SK-N-SH treated with all-trans-retinoic acid at 6 μM for 48 hours (cell line): ENCODE results near the gene CERS2.

ENCODE experiments used
- ATAC-seq: fragments of 200-7000 bp; cut with Tn5 transposase; 3 replicates; pipeline ENCODE4 v1.9.1; 2020; ENCODE audit warnings: mild to moderate bottlenecking, moderate library complexity
- BACH2 ChIP-seq: fragments of 250-450 bp; sonication (Bioruptor Pico); IDR thresholded peaks from 2 replicates; pipeline ENCODE4 v1.9.0; 2021; ENCODE audit warnings: mild to moderate bottlenecking, borderline replicate concordance
- CSDC2 ChIP-seq: fragments of 250-450 bp; sonication (Bioruptor Pico); IDR thresholded peaks from 2 replicates; pipeline ENCODE4 v1.5.0; 2020; ENCODE audit warnings: mild to moderate bottlenecking, moderate library complexity
- ESRRG ChIP-seq: fragments of 250-450 bp; sonication (Bioruptor Pico); IDR thresholded peaks from 2 replicates; pipeline ENCODE4 v1.6.1; 2021; ENCODE audit warnings: mild to moderate bottlenecking
- GLIS3 ChIP-seq: fragments of 250-450 bp; sonication (Bioruptor Pico); IDR thresholded peaks from 2 replicates; pipeline ENCODE4 v1.5.0; 2020; ENCODE audit warnings: mild to moderate bottlenecking, moderate library complexity
- ISL1 ChIP-seq: fragments of 250-450 bp; sonication (Bioruptor Pico); IDR thresholded peaks from 2 replicates; pipeline ENCODE4 v2.1.2; 2022; ENCODE audit warnings: mild to moderate bottlenecking, moderate library complexity
- OSR1 ChIP-seq: fragments of 250-450 bp; sonication (Bioruptor Pico); IDR thresholded peaks from 2 replicates; pipeline ENCODE4 v1.8.0; 2022; ENCODE audit warnings: moderate library complexity, mild to moderate bottlenecking, inconsistent platforms
- PPARA ChIP-seq: fragments of 250-450 bp; sonication (Bioruptor Pico); IDR thresholded peaks from 2 replicates; pipeline ENCODE4 v1.5.0; 2020; ENCODE audit warnings: mild to moderate bottlenecking, borderline replicate concordance
- SNAI2 ChIP-seq: fragments of 250-450 bp; sonication (Bioruptor Pico); IDR thresholded peaks from 2 replicates; pipeline ENCODE4 v1.5.0; 2020; ENCODE audit warnings: mild to moderate bottlenecking, moderate library complexity
- TCF4 ChIP-seq: fragments of 250-450 bp; sonication (Bioruptor Pico); IDR thresholded peaks from 2 replicates; pipeline ENCODE4 v1.8.0; 2021; ENCODE audit warnings: mild to moderate bottlenecking, moderate library complexity, borderline replicate concordance
- TOX ChIP-seq: fragments of 250-450 bp; sonication (Bioruptor Pico); IDR thresholded peaks from 2 replicates; pipeline ENCODE4 v1.8.0; 2021; ENCODE audit warnings: mild to moderate bottlenecking, moderate library complexity, borderline replicate concordance
- ZC3H10 ChIP-seq: fragments of 250-450 bp; sonication (Bioruptor Pico); IDR thresholded peaks from 2 replicates; pipeline ENCODE4 v1.5.1; 2021; ENCODE audit warnings: mild to moderate bottlenecking, moderate library complexity
- ZFP3 ChIP-seq: fragments of 250-450 bp; sonication (Bioruptor Pico); IDR thresholded peaks from 2 replicates; pipeline ENCODE4 v1.5.0; 2020; ENCODE audit warnings: mild to moderate bottlenecking, moderate library complexity
- ZFP30 ChIP-seq: fragments of 450-650 bp; formaldehyde crosslinking; IDR thresholded peaks from 2 replicates; pipeline ENCODE4 v1.5.0; 2022; ENCODE audit warnings: mild to moderate bottlenecking, moderate library complexity
- ZNF565 ChIP-seq: fragments of 450-650 bp; formaldehyde crosslinking; conservative IDR thresholded peaks from 2 replicates; pipeline ENCODE4 v1.5.0; 2020; ENCODE audit warnings: low read depth, mild to moderate bottlenecking, moderate library complexity
- ZNF70 ChIP-seq: fragments of 450-650 bp; formaldehyde crosslinking; IDR thresholded peaks from 2 replicates; pipeline ENCODE4 v1.5.0; 2020; ENCODE audit warnings: mild to moderate bottlenecking, moderate library complexity
- TF ChIP-seq, protein P1 (sequence below): fragments of 250-450 bp; sonication (Bioruptor Pico); IDR thresholded peaks from 2 replicates; pipeline ENCODE4 v1.5.1; 2020; ENCODE audit warnings: low read depth, mild to moderate bottlenecking, moderate library complexity
- TF ChIP-seq, protein P2 (sequence below): fragments of 250-450 bp; sonication (Bioruptor Pico); IDR thresholded peaks from 2 replicates; pipeline ENCODE4 v1.5.1; 2021; ENCODE audit warnings: mild to moderate bottlenecking, moderate library complexity
- TF ChIP-seq, protein P3 (sequence below): fragments of 250-450 bp; sonication (Bioruptor Pico); IDR thresholded peaks from 2 replicates; pipeline ENCODE4 v1.5.0; 2020; ENCODE audit warnings: mild to moderate bottlenecking, moderate library complexity
- TF ChIP-seq, protein P4 (sequence below): fragments of 250-450 bp; sonication (Bioruptor Pico); IDR thresholded peaks from 2 replicates; pipeline ENCODE4 v1.8.0; 2021; ENCODE audit warnings: low read depth, mild to moderate bottlenecking, moderate library complexity, borderline replicate concordance
- TF ChIP-seq, protein P5 (sequence below): fragments of 250-450 bp; sonication (Bioruptor Pico); IDR thresholded peaks from 2 replicates; pipeline ENCODE4 v1.8.0; 2020; ENCODE audit warnings: mild to moderate bottlenecking, moderate library complexity, borderline replicate concordance

The CERS2 gene

DNA sequence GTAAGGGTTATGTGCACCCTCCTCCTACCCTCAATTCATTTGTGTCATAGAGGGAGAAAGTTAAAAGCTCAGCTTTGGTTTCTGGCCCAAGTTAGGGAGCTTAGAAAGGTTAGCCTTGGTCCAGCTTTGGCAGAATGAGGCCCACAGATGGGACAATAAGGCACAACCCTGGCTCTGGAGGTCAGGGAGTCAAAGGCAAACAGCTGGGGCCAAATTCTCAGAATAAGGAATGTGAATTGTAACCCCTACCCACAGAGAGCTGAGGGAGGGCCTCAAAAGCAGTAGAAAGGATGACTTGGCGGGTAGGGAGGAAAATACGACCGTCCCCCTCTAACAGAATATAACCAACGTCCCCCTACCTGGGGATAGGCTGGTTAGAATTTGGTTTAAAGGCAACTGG, 9.0 kb downstream of the CERS2 start:
- no peak for ATAC-seq
- TF ChIP-seq, protein P1, sequence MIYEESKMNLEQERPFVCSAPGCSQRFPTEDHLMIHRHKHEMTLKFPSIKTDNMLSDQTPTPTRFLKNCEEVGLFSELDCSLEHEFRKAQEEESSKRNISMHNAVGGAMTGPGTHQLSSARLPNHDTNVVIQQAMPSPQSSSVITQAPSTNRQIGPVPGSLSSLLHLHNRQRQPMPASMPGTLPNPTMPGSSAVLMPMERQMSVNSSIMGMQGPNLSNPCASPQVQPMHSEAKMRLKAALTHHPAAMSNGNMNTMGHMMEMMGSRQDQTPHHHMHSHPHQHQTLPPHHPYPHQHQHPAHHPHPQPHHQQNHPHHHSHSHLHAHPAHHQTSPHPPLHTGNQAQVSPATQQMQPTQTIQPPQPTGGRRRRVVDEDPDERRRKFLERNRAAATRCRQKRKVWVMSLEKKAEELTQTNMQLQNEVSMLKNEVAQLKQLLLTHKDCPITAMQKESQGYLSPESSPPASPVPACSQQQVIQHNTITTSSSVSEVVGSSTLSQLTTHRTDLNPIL (CRISPR knock-in tag): no peak
- no peak for TF ChIP-seq ESRRG (CRISPR knock-in tag)
- no peak for TF ChIP-seq PPARA (CRISPR knock-in tag)
- no peak for TF ChIP-seq TCF4 (CRISPR knock-in tag)
- no peak for TF ChIP-seq ZFP3
- TF ChIP-seq ZNF565: no peak
- TF ChIP-seq TOX (CRISPR knock-in tag): no peak
- TF ChIP-seq BACH2 (CRISPR knock-in tag): no peak
- TF ChIP-seq ZC3H10 (CRISPR knock-in tag): no peak
- TF ChIP-seq, protein P2, sequence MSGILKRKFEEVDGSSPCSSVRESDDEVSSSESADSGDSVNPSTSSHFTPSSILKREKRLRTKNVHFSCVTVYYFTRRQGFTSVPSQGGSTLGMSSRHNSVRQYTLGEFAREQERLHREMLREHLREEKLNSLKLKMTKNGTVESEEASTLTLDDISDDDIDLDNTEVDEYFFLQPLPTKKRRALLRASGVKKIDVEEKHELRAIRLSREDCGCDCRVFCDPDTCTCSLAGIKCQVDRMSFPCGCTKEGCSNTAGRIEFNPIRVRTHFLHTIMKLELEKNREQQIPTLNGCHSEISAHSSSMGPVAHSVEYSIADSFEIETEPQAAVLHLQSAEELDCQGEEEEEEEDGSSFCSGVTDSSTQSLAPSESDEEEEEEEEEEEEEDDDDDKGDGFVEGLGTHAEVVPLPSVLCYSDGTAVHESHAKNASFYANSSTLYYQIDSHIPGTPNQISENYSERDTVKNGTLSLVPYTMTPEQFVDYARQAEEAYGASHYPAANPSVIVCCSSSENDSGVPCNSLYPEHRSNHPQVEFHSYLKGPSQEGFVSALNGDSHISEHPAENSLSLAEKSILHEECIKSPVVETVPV (CRISPR knock-in tag): no peak
- no peak for TF ChIP-seq ISL1 (CRISPR knock-in tag)
- TF ChIP-seq, protein P3, sequence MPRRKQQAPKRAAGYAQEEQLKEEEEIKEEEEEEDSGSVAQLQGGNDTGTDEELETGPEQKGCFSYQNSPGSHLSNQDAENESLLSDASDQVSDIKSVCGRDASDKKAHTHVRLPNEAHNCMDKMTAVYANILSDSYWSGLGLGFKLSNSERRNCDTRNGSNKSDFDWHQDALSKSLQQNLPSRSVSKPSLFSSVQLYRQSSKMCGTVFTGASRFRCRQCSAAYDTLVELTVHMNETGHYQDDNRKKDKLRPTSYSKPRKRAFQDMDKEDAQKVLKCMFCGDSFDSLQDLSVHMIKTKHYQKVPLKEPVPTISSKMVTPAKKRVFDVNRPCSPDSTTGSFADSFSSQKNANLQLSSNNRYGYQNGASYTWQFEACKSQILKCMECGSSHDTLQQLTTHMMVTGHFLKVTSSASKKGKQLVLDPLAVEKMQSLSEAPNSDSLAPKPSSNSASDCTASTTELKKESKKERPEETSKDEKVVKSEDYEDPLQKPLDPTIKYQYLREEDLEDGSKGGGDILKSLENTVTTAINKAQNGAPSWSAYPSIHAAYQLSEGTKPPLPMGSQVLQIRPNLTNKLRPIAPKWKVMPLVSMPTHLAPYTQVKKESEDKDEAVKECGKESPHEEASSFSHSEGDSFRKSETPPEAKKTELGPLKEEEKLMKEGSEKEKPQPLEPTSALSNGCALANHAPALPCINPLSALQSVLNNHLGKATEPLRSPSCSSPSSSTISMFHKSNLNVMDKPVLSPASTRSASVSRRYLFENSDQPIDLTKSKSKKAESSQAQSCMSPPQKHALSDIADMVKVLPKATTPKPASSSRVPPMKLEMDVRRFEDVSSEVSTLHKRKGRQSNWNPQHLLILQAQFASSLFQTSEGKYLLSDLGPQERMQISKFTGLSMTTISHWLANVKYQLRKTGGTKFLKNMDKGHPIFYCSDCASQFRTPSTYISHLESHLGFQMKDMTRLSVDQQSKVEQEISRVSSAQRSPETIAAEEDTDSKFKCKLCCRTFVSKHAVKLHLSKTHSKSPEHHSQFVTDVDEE: no peak
- TF ChIP-seq SNAI2 (CRISPR knock-in tag): no peak
- TF ChIP-seq OSR1 (CRISPR knock-in tag): no peak
- TF ChIP-seq, protein P4, sequence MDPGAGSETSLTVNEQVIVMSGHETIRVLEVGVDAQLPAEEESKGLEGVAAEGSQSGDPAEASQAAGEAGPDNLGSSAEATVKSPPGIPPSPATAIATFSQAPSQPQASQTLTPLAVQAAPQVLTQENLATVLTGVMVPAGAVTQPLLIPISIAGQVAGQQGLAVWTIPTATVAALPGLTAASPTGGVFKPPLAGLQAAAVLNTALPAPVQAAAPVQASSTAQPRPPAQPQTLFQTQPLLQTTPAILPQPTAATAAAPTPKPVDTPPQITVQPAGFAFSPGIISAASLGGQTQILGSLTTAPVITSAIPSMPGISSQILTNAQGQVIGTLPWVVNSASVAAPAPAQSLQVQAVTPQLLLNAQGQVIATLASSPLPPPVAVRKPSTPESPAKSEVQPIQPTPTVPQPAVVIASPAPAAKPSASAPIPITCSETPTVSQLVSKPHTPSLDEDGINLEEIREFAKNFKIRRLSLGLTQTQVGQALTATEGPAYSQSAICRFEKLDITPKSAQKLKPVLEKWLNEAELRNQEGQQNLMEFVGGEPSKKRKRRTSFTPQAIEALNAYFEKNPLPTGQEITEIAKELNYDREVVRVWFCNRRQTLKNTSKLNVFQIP (CRISPR knock-in tag): no peak
- TF ChIP-seq, protein P5, sequence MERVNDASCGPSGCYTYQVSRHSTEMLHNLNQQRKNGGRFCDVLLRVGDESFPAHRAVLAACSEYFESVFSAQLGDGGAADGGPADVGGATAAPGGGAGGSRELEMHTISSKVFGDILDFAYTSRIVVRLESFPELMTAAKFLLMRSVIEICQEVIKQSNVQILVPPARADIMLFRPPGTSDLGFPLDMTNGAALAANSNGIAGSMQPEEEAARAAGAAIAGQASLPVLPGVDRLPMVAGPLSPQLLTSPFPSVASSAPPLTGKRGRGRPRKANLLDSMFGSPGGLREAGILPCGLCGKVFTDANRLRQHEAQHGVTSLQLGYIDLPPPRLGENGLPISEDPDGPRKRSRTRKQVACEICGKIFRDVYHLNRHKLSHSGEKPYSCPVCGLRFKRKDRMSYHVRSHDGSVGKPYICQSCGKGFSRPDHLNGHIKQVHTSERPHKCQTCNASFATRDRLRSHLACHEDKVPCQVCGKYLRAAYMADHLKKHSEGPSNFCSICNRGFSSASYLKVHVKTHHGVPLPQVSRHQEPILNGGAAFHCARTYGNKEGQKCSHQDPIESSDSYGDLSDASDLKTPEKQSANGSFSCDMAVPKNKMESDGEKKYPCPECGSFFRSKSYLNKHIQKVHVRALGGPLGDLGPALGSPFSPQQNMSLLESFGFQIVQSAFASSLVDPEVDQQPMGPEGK (CRISPR knock-in tag): no peak
- TF ChIP-seq ZFP30 (CRISPR knock-in tag): no peak
- TF ChIP-seq CSDC2: no peak
- no peak for TF ChIP-seq GLIS3 (CRISPR knock-in tag)

DNA sequence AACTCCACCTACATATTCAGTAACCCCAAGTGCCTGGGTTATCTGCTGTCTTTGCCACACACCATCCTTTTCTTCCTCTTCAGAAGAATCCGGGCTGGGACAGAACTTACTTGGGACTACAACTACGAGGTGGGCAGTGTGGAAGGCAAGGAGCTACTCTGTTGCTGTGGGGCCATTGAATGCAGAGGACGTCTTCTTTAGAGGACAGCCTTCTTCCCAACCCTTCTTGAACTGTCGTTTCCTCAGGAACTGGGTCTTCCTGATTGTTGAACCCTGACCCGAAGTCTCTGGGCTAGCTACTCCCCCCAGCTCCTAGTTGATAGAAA, 10.5 kb downstream of the CERS2 start:
- TF ChIP-seq ISL1 (CRISPR knock-in tag) (no peak), ZFP30 (CRISPR knock-in tag) (no peak), CSDC2 (no peak), OSR1 (CRISPR knock-in tag) (no peak), GLIS3 (CRISPR knock-in tag) (no peak), ZNF70 (CRISPR knock-in tag) (no peak)
- TF ChIP-seq, protein P1 (CRISPR knock-in tag): no peak
- no peak for ATAC-seq
